ENCODE data around the gene HELQ. TPM values are rescaled to one million over a fixed set of nuclear protein-coding genes. Genes with fewer than 3 reads are reported as not detected.
"Not testable (repeated sequence)": the region's sequence is repeated elsewhere in the genome, so short reads cannot be mapped to it uniquely, and the experiment has no call there.

The HELQ gene
- total RNA-seq, result 17.4 and 18.3 TPM in 2 replicates

DNA sequence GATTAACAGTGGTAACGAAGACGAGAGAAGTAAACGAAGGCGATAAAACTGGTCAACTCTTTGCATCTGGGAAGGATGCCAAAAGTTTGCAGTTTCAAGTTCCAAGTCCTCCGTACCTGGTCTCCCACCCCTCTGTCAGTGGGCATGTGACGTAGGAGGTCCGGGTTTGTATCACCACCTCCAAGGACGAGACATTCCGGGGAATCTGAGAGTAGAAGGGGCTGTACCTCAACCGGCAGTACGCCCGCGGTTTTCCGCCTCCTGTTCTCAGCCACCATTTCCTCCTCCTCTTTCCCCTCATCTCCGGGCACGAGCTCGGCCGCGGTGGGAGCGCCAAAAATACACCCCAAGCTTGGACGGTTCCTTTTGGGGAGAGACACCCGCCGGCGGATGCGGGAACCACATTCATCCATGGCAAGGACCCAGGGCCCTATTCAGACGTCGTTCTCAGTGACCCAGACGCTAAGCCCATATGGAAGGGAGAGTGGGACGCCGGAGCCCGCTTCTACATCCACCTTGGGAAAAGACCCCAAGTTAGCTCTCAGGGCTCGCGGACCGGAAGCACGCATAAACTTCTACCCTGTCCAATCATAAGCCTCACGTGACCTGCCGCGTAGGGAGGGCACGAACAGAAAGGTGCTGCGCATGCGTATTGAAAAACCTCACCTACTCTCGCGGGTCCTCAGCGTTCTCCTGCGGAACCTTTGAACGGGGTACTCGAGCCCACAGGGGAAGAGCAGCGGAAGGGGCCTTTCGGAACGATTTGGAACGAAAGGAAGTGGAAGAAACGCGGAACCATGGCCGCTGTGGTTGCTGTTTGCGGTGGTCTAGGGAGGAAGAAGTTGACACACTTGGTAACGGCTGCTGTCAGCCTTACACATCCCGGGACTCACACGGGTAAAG, at the start of gene HELQ, which contains the start of gene MRPS18C:
TSS of gene HELQ (minus strand) at position 543 of the 903 bp plus-strand sequence. CDS start at position 413, 130 bp downstream.
TSS of gene MRPS18C (plus strand) at position 778 of the 903 bp plus-strand sequence. CDS start at position 798, 20 bp downstream.
- H3K4me1 ChIP-seq (ENCODE audit: insufficient read depth, low read length), result peaks cover 14% of the 10 kb centered on the region
- no peaks in the 10 kb centered on the region for H4K20me1 ChIP-seq (ENCODE audit: insufficient read depth, low read length)
- H3K27ac ChIP-seq (ENCODE audit: low read depth, low read length), result peak within 1 kb of the TSS; percentile 99
- H3K4me3 ChIP-seq (ENCODE audit: insufficient read depth, low read length), result peak within 1 kb of the TSS; percentile 78
- peak; percentile 91 for DNase-seq (ENCODE audit: insufficient read length, low spot score, missing footprints)
- peak within 1 kb of the TSS; percentile 91 for H3K4me2 ChIP-seq (ENCODE audit: insufficient read depth, low read length)
- no peaks in the 10 kb centered on the region for H3K9me3 ChIP-seq (ENCODE audit: low read depth, low read length)
- peaks cover 30% of the 10 kb centered on the region for H3K36me3 ChIP-seq (ENCODE audit: insufficient read depth, low read length)
- H3K27me3 ChIP-seq (ENCODE audit: insufficient read depth, low read length), result no peaks in the 10 kb centered on the region
- H2AFZ ChIP-seq (ENCODE audit: low read length), result peak within 1 kb of the TSS; percentile 100
- TF ChIP-seq, protein P1, sequence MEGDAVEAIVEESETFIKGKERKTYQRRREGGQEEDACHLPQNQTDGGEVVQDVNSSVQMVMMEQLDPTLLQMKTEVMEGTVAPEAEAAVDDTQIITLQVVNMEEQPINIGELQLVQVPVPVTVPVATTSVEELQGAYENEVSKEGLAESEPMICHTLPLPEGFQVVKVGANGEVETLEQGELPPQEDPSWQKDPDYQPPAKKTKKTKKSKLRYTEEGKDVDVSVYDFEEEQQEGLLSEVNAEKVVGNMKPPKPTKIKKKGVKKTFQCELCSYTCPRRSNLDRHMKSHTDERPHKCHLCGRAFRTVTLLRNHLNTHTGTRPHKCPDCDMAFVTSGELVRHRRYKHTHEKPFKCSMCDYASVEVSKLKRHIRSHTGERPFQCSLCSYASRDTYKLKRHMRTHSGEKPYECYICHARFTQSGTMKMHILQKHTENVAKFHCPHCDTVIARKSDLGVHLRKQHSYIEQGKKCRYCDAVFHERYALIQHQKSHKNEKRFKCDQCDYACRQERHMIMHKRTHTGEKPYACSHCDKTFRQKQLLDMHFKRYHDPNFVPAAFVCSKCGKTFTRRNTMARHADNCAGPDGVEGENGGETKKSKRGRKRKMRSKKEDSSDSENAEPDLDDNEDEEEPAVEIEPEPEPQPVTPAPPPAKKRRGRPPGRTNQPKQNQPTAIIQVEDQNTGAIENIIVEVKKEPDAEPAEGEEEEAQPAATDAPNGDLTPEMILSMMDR (IDR thresholded peaks at IDR 0.05; ENCODE audit: extremely low read depth, low read depth, low read length), result peak; percentile 36
- peaks cover 56% of the 10 kb centered on the region for H3K79me2 ChIP-seq (ENCODE audit: insufficient read depth, low read length)

DNA sequence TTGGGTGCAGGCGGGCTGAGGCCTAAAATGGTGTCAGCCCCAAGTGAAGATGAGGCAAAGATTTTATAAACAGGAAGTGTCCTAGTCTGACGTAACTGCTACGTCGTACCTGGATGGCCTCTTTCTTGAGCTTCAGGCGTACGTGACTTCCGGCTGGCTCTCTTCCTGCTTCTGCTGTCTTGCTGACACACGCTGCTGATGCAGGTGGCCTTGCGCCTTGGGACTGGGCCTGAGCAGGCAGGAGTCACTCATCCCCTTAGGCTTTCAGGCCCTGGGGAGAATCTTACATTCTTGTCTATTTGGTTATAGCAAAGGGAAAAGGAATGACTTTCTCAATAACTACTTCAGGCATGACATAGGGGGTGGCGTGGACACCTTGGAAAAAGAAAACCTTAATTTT, 49.4 kb upstream of the HELQ start:
- no peaks in the 10 kb centered on the region for H4K20me1 ChIP-seq (ENCODE audit: insufficient read depth, low read length)
- no peaks in the 10 kb centered on the region for H3K36me3 ChIP-seq (ENCODE audit: insufficient read depth, low read length)
- peaks cover 5% of the 10 kb centered on the region for H3K27me3 ChIP-seq (ENCODE audit: insufficient read depth, low read length)
- no peaks in the 10 kb centered on the region for H3K79me2 ChIP-seq (ENCODE audit: insufficient read depth, low read length)
- no peaks in the 10 kb centered on the region for H3K9me3 ChIP-seq (ENCODE audit: low read depth, low read length)
- H3K27ac ChIP-seq (ENCODE audit: low read depth, low read length), result no peak overlapping the region
- TF ChIP-seq, protein P1 (IDR thresholded peaks at IDR 0.05; ENCODE audit: extremely low read depth, low read depth, low read length), result no peak
- H3K4me2 ChIP-seq (ENCODE audit: insufficient read depth, low read length), result no peak overlapping the region
- H2AFZ ChIP-seq (ENCODE audit: low read length), result no peak overlapping the region
- H3K4me3 ChIP-seq (ENCODE audit: insufficient read depth, low read length), result no peak overlapping the region
- no peak for DNase-seq (ENCODE audit: insufficient read length, low spot score, missing footprints)
- H3K4me1 ChIP-seq (ENCODE audit: insufficient read depth, low read length), result no peaks in the 10 kb centered on the region

DNA sequence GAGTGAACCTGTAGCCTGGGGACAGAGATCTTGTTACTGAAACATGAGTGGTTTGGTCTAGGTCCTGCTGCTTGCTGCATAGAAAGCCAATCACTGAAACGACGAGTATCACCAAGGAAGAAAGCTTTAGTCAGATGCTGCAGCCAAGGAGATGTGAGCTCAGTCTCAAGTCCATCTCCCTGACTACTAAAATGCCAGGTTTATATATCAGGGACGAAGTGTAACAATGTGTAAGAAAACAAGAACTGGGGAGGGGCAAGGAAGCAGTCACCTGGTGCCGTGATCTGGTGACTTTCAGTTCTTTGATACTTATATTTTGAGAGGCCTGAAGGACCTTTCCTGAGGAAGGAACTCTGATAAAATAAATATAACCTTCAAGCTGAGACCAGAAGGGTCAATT, 48.9 kb upstream of the HELQ start:
- peaks cover 5% of the 10 kb centered on the region for H3K27me3 ChIP-seq (ENCODE audit: insufficient read depth, low read length)
- H3K4me1 ChIP-seq (ENCODE audit: insufficient read depth, low read length), result no peaks in the 10 kb centered on the region
- H3K79me2 ChIP-seq (ENCODE audit: insufficient read depth, low read length), result no peaks in the 10 kb centered on the region
- H2AFZ ChIP-seq (ENCODE audit: low read length), result peak overlapping the region; percentile 20
- H3K36me3 ChIP-seq (ENCODE audit: insufficient read depth, low read length), result no peaks in the 10 kb centered on the region
- DNase-seq (ENCODE audit: insufficient read length, low spot score, missing footprints), result no peak
- no peaks in the 10 kb centered on the region for H4K20me1 ChIP-seq (ENCODE audit: insufficient read depth, low read length)
- no peak overlapping the region for H3K4me3 ChIP-seq (ENCODE audit: insufficient read depth, low read length)
- no peaks in the 10 kb centered on the region for H3K9me3 ChIP-seq (ENCODE audit: low read depth, low read length)
- H3K4me2 ChIP-seq (ENCODE audit: insufficient read depth, low read length), result no peak overlapping the region
- TF ChIP-seq, protein P1 (IDR thresholded peaks at IDR 0.05; ENCODE audit: extremely low read depth, low read depth, low read length), result no peak
- H3K27ac ChIP-seq (ENCODE audit: low read depth, low read length), result no peak overlapping the region

DNA sequence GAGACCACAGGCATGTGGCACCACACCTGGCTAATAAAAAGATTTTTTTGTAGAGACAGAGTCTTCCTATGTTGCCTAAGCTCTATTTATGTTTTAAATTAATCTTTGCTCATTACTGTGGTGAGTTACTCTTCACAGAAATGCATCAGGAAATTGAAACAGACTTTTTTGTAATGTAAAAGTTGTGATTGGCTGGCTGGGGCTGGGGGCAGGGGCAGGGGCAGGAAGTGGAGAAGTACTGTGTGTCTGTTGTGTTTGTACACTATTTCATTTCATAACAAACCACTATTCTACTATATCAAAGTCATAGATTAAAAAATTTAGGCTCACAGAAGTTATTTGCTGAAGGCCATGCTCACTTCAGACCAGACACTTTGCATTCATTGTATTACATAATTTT, 48.4 kb upstream of the HELQ start:
- no peak overlapping the region for H3K4me3 ChIP-seq (ENCODE audit: insufficient read depth, low read length)
- no peaks in the 10 kb centered on the region for H3K79me2 ChIP-seq (ENCODE audit: insufficient read depth, low read length)
- no peaks in the 10 kb centered on the region for H3K4me1 ChIP-seq (ENCODE audit: insufficient read depth, low read length)
- H3K9me3 ChIP-seq (ENCODE audit: low read depth, low read length), result no peaks in the 10 kb centered on the region
- no peaks in the 10 kb centered on the region for H4K20me1 ChIP-seq (ENCODE audit: insufficient read depth, low read length)
- H2AFZ ChIP-seq (ENCODE audit: low read length), result no peak overlapping the region
- H3K27me3 ChIP-seq (ENCODE audit: insufficient read depth, low read length), result peaks cover 5% of the 10 kb centered on the region
- no peak overlapping the region for H3K4me2 ChIP-seq (ENCODE audit: insufficient read depth, low read length)
- TF ChIP-seq, protein P1 (IDR thresholded peaks at IDR 0.05; ENCODE audit: extremely low read depth, low read depth, low read length), result no peak
- no peak for DNase-seq (ENCODE audit: insufficient read length, low spot score, missing footprints)
- H3K36me3 ChIP-seq (ENCODE audit: insufficient read depth, low read length), result no peaks in the 10 kb centered on the region
- H3K27ac ChIP-seq (ENCODE audit: low read depth, low read length), result no peak overlapping the region

DNA sequence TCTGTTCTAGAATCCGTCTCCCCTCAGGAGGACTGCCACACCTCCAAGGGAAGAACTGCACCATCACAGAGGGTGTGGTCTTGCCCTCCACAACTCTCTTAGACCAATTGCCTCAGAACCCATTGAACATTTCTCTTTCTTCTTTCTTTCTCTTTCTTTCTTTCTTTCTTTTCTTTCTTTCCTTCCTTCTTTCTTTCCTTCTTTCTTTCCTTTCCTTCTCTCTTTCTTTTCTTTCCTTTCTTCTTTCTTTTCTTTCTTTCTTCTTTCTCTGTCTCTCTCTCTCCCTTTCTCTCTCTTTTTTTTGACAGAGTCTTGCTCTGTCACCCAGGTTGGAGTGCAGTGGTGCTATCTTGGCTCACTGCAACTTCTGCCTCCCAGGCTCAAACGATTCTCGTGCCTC, 46.0 kb upstream of the HELQ start:
- not testable (repeated sequence) for H3K79me2 ChIP-seq (ENCODE audit: insufficient read depth, low read length); H4K20me1 ChIP-seq (ENCODE audit: insufficient read depth, low read length); H3K9me3 ChIP-seq (ENCODE audit: low read depth, low read length); H3K27me3 ChIP-seq (ENCODE audit: insufficient read depth, low read length); H3K27ac ChIP-seq (ENCODE audit: low read depth, low read length); H3K4me1 ChIP-seq (ENCODE audit: insufficient read depth, low read length); H3K36me3 ChIP-seq (ENCODE audit: insufficient read depth, low read length); H2AFZ ChIP-seq (ENCODE audit: low read length); DNase-seq (ENCODE audit: insufficient read length, low spot score, missing footprints); H3K4me2 ChIP-seq (ENCODE audit: insufficient read depth, low read length); H3K4me3 ChIP-seq (ENCODE audit: insufficient read depth, low read length)

Data from osteoblast (primary cell).